HAP-1 (cell line): ENCODE measurements around the gene WDR41.

Source experiments
- DNase-seq, 2 experiments: peaks; one replicate each; pipeline ENCODE4 v3.0.0-alpha.2; 2016 to 2020; ENCODE audit warnings: low spot score in 2 of 2
- H3K27me3 ChIP-seq: fragments of 250-450 bp; sonication (Bioruptor Pico); 2 replicates; pipeline ENCODE4 v1.5.1; 2020; ENCODE audit warnings: low read depth, mild to moderate bottlenecking, moderate library complexity
- H3K36me3 ChIP-seq: fragments of 250-450 bp; sonication (Bioruptor Pico); replicated peaks from 2 replicates; pipeline ENCODE4 v1.5.1; 2020; ENCODE audit warnings: mild to moderate bottlenecking
- H3K4me1 ChIP-seq: fragments of 250-450 bp; sonication (Bioruptor Pico); 2 replicates; pipeline ENCODE4 v1.5.1; 2020; ENCODE audit warnings: mild to moderate bottlenecking
- H3K4me3 ChIP-seq: fragments of 250-450 bp; sonication (Bioruptor Pico); 2 replicates; pipeline ENCODE4 v1.5.1; 2020; ENCODE audit warnings: mild to moderate bottlenecking, moderate library complexity
- H3K9me3 ChIP-seq: fragments of 250-450 bp; sonication (Bioruptor Pico); 2 replicates; pipeline ENCODE4 v1.5.1; 2020; ENCODE audit warnings: mild to moderate bottlenecking, moderate library complexity
- in situ Hi-C: fragments of 300-500 bp; cut with MboI; formaldehyde crosslinking; loops from 3 replicates; pipeline ENCODE4 v1.14.3; 2020; ENCODE audit warnings: low sequenced_read_pairs, inconsistent platforms, mixed read lengths

WDR41 gene

DNA sequence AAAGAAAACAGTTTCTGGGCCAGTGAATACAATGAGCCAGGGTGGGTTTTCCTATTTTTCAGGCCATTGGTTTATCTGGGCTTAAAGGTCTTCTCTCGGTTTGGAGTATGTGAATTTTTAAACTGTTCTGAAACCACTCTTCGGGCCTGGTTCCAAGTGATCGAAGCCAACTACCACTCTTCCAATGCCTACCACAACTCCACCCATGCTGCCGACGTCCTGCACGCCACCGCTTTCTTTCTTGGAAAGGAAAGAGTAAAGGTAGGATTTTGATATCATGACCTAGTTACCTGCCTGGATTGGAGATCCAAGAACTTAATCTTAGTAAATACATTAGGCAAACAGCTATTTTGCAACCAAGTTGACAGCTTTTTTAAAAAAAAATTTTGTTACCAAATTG is 79.1 kb downstream of the WDR41 start:
- no peak for DNase-seq
- in situ Hi-C loops, result no loop called here
- H3K4me3 ChIP-seq, result no peak overlapping the region
- H3K9me3 ChIP-seq, result no peaks in the 10 kb centered on the region
- no peaks in the 10 kb centered on the region for H3K27me3 ChIP-seq
- H3K36me3 ChIP-seq, result no peaks in the 10 kb centered on the region
- no peaks in the 10 kb centered on the region for H3K4me1 ChIP-seq

DNA sequence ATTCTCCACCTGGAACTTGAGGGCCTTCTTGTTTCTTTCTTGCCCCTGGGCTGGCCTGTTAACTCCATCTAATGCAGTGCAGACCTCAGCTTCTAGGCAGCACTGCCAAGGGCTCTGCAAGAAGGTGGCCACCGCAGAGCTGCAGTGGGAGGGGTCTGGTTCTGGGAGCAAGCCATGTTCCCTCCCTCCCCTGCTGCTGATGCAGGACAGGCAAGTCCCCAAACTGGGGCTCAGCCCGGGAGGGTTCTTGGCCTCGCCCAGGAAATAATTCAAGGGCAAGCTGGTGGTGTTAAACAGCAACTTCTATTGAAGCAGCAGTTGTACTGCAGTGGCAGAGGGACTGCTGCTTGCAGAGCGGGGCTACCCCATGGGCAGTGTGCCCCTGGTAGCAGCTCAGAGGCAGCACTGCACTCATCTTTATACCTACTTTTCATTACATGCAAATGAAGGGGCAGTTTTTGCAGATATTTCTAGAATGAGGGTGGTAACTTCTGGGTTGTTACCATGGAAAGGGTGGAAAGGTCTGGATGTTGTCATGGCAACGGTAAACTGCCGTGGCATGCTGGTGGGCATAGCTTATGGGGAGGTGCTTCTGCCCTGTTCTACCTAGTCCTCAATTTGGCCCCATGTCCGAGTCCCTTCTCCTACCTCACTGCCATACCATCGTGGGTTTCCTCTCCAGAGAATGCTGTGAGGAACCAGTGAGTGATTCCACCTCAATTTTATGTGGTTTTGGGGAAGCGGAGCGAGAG is 82.1 kb downstream of the WDR41 start:
- Histone ChIP-seq H3K4me1 (no peaks in the 10 kb centered on the region), H3K27me3 (no peaks in the 10 kb centered on the region), H3K36me3 (no peaks in the 10 kb centered on the region), H3K4me3 (no peak overlapping the region), H3K9me3 (no peaks in the 10 kb centered on the region)
- DNase-seq, result no peak
- in situ Hi-C loops, result no loop called here

GRCh38 chr5:77407152-77407551 is 85.0 kb downstream of the WDR41 start:
- H3K4me1 ChIP-seq, result no peaks in the 10 kb centered on the region
- no peaks in the 10 kb centered on the region for H3K27me3 ChIP-seq
- no peak overlapping the region for H3K4me3 ChIP-seq
- no peak for DNase-seq
- no peaks in the 10 kb centered on the region for H3K36me3 ChIP-seq
- in situ Hi-C loops, result no loop called here
- H3K9me3 ChIP-seq, result no peaks in the 10 kb centered on the region

DNA sequence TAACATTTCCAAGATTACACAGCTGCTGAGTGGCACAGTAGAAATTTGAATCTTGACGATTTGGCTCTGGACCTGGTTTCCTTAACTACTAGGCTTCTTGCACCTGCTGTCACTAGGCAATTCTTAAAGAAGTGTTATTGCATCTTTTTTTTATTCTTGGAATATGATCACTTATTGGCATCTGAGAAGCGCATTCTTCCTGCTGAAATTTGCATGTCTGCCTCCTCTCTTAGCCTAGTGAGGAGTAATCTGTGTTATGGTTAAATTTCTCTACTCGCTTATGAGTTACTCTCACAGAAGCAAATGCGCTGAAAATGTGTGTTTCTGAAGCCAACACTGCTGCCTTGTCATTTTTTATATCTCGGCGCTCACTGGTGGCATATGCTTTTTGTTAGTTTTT is 89.3 kb downstream of the WDR41 start:
- in situ Hi-C loops, result no loop called here
- no peak overlapping the region for H3K4me3 ChIP-seq
- H3K4me1 ChIP-seq, result no peaks in the 10 kb centered on the region
- no peak for DNase-seq
- no peaks in the 10 kb centered on the region for H3K9me3 ChIP-seq
- H3K36me3 ChIP-seq, result no peaks in the 10 kb centered on the region
- H3K27me3 ChIP-seq, result no peaks in the 10 kb centered on the region

DNA sequence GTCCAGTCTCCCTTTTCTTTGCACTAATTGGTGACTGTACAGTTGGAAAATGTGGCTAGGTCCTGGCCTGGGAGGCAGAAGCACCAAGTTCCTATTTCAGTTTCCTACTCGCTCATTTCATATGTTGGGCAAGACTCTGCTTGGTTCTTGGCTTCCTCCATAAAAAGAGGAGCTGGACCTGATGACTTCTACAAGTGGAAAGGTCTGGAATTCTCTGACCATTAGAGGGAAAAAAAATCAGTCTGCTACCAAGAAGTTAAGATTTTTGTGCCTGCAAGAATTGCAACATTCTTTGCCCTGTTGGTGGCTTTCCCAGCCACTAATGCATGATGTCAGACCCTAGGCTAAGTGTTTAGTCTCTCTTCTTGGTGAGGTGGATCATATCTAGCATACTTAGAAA is 91.5 kb downstream of the WDR41 start:
- no peaks in the 10 kb centered on the region for H3K4me1 ChIP-seq
- no peak for DNase-seq

GRCh38 chr5:77398896-77399295 is 93.2 kb downstream of the WDR41 start:
- DNase-seq, result no peak
- no peaks in the 10 kb centered on the region for H3K27me3 ChIP-seq
- no peaks in the 10 kb centered on the region for H3K36me3 ChIP-seq
- no peak overlapping the region for H3K4me3 ChIP-seq
- in situ Hi-C loops, result no loop called here
- H3K9me3 ChIP-seq, result no peaks in the 10 kb centered on the region
- H3K4me1 ChIP-seq, result no peaks in the 10 kb centered on the region

More for the DNA sequence above, 91.5 kb downstream of the WDR41 start:
- Histone ChIP-seq H3K36me3 (no peaks in the 10 kb centered on the region), H3K9me3 (no peaks in the 10 kb centered on the region), H3K4me3 (no peak overlapping the region), H3K27me3 (no peaks in the 10 kb centered on the region)
- in situ Hi-C loops, result no loop called here

GRCh38 chr5:77398458-77398857 is 93.7 kb downstream of the WDR41 start:
- no peak for DNase-seq
- no peaks in the 10 kb centered on the region for H3K4me1 ChIP-seq
- H3K27me3 ChIP-seq, result no peaks in the 10 kb centered on the region
- in situ Hi-C loops, result no loop called here
- H3K9me3 ChIP-seq, result no peaks in the 10 kb centered on the region
- no peaks in the 10 kb centered on the region for H3K36me3 ChIP-seq
- no peak overlapping the region for H3K4me3 ChIP-seq

DNA sequence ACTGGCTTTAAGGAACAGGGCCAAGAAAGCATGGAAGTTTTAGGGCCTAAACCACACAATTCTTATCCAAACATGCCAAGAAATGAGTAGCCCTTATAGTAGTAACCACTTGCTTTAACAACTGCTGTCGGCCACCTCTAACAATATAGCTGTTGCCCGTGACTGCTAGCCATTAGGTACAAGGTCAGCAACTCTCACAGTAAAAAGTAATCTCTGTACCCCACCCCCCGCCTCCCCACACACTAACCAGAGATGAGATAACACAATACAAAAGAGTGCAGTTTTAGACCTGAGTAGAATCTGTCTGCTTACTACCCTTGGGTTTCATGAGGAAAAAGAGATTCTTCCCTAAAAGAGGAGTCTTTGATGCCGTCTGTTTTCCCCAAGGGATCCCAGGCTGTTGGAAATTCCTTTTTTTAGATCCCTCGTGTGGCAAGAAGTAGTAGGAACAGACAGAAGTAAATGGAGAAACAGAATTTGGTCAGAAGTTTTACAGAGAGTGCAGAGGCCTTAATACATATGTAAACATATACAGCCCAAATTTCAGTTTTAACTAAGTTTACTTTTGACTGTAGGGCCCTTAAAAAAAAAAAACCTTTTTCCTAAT is 94.3 kb downstream of the WDR41 start:
- in situ Hi-C loops, result no loop called here
- H3K27me3 ChIP-seq, result no peaks in the 10 kb centered on the region
- no peak for DNase-seq
- no peak overlapping the region for H3K4me3 ChIP-seq
- no peaks in the 10 kb centered on the region for H3K36me3 ChIP-seq
- H3K4me1 ChIP-seq, result no peaks in the 10 kb centered on the region
- H3K9me3 ChIP-seq, result no peaks in the 10 kb centered on the region

DNA sequence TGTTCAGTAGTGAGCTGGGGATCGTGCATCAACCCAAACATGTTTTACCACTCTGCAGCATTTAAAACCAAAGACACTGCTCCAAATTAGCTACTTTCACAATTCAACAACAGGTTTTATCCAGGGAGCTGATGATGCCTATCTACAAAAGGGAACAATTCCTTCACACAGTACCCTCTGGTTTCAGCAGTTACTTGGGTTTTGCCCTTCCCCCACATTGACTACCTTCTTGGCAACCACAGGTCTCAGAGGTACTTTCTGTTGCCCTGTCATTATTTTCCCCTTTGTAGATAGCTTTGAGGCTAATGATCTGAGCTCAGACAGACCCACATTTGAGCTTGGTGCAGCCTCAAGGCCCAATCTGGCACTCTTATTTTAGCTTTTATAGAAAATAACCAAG is 96.1 kb downstream of the WDR41 start:
- H3K4me1 ChIP-seq, result no peaks in the 10 kb centered on the region
- no peak overlapping the region for H3K4me3 ChIP-seq
- H3K36me3 ChIP-seq, result no peaks in the 10 kb centered on the region
- no peak for DNase-seq
- H3K27me3 ChIP-seq, result no peaks in the 10 kb centered on the region
- H3K9me3 ChIP-seq, result no peaks in the 10 kb centered on the region
- in situ Hi-C loops, result no loop called here

GRCh38 chr5:77394064-77394715 is 97.9 kb downstream of the WDR41 start:
- Histone ChIP-seq H3K4me1 (no peaks in the 10 kb centered on the region), H3K27me3 (no peaks in the 10 kb centered on the region), H3K36me3 (no peaks in the 10 kb centered on the region), H3K4me3 (no peak overlapping the region), H3K9me3 (no peaks in the 10 kb centered on the region)
- DNase-seq, result no peak
- in situ Hi-C loops, result no loop called here

DNA sequence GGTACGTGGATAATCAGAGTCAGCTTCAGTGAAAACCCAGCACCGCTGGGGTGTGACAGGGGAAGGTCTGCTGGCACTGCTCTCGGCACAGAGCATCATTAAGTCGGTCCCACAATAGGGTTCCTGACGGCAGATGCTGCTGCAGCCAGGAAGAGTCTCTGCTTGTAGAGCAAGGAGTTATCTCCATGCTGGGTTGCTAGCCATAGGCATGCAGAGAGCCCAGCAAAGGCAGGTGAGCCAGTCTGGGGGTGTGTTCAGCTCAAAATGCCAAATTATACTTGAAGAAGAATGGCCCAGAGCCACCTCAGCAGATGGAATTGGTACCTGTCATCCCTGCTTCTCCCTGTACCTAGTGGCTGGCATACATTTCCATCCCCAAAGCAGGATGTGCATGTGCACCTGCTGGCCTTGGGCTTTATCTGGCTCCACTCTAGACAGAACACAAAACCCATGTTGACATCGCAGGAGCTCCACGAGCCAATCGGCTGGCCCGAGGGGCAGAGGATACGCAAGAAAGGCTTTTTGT is 100.8 kb downstream of the WDR41 start:
- no peaks in the 10 kb centered on the region for H3K4me1 ChIP-seq
- no peak overlapping the region for H3K4me3 ChIP-seq
- H3K27me3 ChIP-seq, result no peaks in the 10 kb centered on the region
- no peak for DNase-seq
- in situ Hi-C loops, result no loop called here
- no peaks in the 10 kb centered on the region for H3K9me3 ChIP-seq
- H3K36me3 ChIP-seq, result no peaks in the 10 kb centered on the region

- Histone ChIP-seq H3K27me3 (no peaks in the 10 kb centered on the region), H3K4me1 (no peaks in the 10 kb centered on the region), H3K9me3 (no peaks in the 10 kb centered on the region), H3K36me3 (no peaks in the 10 kb centered on the region), H3K4me3 (no peak overlapping the region)
- no peak for DNase-seq
- in situ Hi-C loops, result no loop called here
Observed at GRCh38 chr5:77390795-77391194, 101.3 kb downstream of the WDR41 start.

DNA sequence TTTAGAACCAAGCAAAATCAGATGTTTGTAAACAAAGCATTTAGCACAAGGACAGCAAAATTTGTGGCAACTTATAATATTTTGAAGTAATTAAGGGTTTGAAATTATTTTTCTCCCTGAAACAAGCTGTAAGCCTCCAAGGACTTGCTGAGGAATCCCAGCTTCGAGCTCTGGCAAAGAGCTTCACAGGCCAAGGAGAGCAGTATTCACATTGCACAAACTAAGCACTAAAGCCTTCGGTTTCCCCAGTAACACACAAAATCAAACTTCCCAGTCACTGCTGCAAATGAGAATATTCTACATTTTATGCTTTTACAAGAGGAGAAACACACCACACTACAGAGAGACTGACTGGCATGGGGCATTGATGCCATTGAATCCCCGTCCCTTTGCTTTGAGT is 101.9 kb downstream of the WDR41 start:
- DNase-seq, result no peak
- H3K9me3 ChIP-seq, result no peaks in the 10 kb centered on the region
- H3K36me3 ChIP-seq, result no peaks in the 10 kb centered on the region
- H3K4me1 ChIP-seq, result no peaks in the 10 kb centered on the region
- no peaks in the 10 kb centered on the region for H3K27me3 ChIP-seq
- in situ Hi-C loops, result no loop called here
- no peak overlapping the region for H3K4me3 ChIP-seq

DNA sequence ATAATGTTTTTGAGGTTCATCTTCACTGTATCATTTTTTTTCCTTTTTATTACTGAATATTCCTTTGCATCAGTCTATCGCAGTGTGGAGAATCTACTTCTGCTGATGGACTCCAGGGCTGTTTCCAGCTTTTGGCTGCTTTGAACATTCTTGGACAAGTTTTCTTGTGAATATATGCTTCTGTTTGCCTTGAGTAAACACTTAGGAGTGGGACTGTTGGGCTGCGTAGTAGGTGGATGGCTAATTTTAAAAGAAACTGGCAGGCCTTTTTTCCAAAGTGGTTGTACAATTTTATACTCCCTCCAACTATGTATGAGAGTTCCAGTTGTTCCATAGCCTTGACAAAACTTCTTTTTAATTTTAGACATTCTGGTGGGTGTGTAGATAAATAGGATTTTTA is 102.4 kb downstream of the WDR41 start:
- no peak overlapping the region for H3K4me3 ChIP-seq
- no peaks in the 10 kb centered on the region for H3K27me3 ChIP-seq
- no peaks in the 10 kb centered on the region for H3K36me3 ChIP-seq
- in situ Hi-C loops, result no loop called here
- no peaks in the 10 kb centered on the region for H3K9me3 ChIP-seq
- no peak for DNase-seq
- H3K4me1 ChIP-seq, result no peaks in the 10 kb centered on the region
